Measurements from ENCODE around the gene TOMM22. TPM values are rescaled to one million over a fixed set of nuclear protein-coding genes. Genes with fewer than 3 reads are reported as not detected.

The TOMM22 gene
- polyA plus RNA-seq, 2 of the 4 experiments (the other 2 are of a cell fraction) = 63.2 to 68.4 TPM

GRCh38 chr22:38689651-38690050 is 7.9 kb downstream of the TOMM22 start:
- no peak overlapping the region for H3K27ac ChIP-seq
- TF ChIP-seq HEYL (CRISPR knock-in tag; IDR thresholded peaks at IDR 0.05) = no peak
- no peak for TF ChIP-seq NR3C1 (IDR thresholded peaks at IDR 0.05)

GRCh38 chr22:38694049-38694448 is 12.3 kb downstream of the TOMM22 start:
- ATAC-seq = no peak
- no peaks in the 10 kb centered on the region for H3K9me3 ChIP-seq
- FAIRE-seq = no peak
- 88% methylated on average over 2 of the region's 2 CpGs for WGBS (ENCODE audit: missing lambda C conversion rate)
- H3K27ac ChIP-seq = no peak overlapping the region
- peaks cover 45% of the 10 kb centered on the region for H3K4me1 ChIP-seq
- ChIA-PET POLR2A (no interaction called here), CTCF (no interaction called here)
- no peak overlapping the region for H3K4me3 ChIP-seq
- no peak overlapping the region for H3K4me2 ChIP-seq
- TF ChIP-seq RAD21 (conservative IDR thresholded peaks at IDR 0.05 in 1 of 2, IDR thresholded peaks at IDR 0.05 in 1 of 2) = no peak
- TF ChIP-seq BHLHE40 (IDR thresholded peaks at IDR 0.05; ENCODE audit: low read depth, low read length) = no peak
- TF ChIP-seq EHF (CRISPR knock-in tag; IDR thresholded peaks at IDR 0.05) = no peak
- TF ChIP-seq KDM5A (IDR thresholded peaks at IDR 0.05) = no peak
- no peak for TF ChIP-seq MAX (IDR thresholded peaks at IDR 0.05)
- no peak for TF ChIP-seq EHMT2 (IDR thresholded peaks at IDR 0.05; ENCODE audit: low read depth)
- no peak for DNase-seq (ENCODE audit: low read depth in 1 of 2, low spot score in 1 of 2)

More at GRCh38 chr22:38689651-38690050, 7.9 kb downstream of the TOMM22 start:
- WGBS (ENCODE audit: missing lambda C conversion rate) = 75% methylated on average over 1 of the region's 1 CpG
- POLR2A ChIA-PET = no interaction called here
- DNase-seq (ENCODE audit: low read depth in 1 of 2, low spot score in 1 of 2) (no peak), FAIRE-seq (no peak), ATAC-seq (no peak)
- H3K4me3 ChIP-seq = no peak overlapping the region
- CTCF ChIA-PET = interaction anchor here (0.6 to 3.8 kb wide), 3 partner anchors 7 to 237 kb away, joined by 3 to 23 read pairs (median 3); partner anchors contain the start of gene TOMM22
- H3K4me1 ChIP-seq = peaks cover 1% of the 10 kb centered on the region; the same call in 2 of the 3 replicates
- no peaks in the 10 kb centered on the region for H3K9me3 ChIP-seq
- no peak overlapping the region for H3K4me2 ChIP-seq

GRCh38 chr22:38694940-38695339 is 13.2 kb downstream of the TOMM22 start:
- WGBS (ENCODE audit: missing lambda C conversion rate) = 44% methylated on average over 3 of the region's 3 CpGs
- FAIRE-seq = no peak
- Histone ChIP-seq H3K4me2 (peak overlapping the region; percentile 25; the same call in 1 of the 3 replicates), H3K4me1 (peaks cover 50% of the 10 kb centered on the region), H3K4me3 (no peak overlapping the region), H3K9me3 (no peaks in the 10 kb centered on the region), H3K27ac (no peak overlapping the region)
- ATAC-seq = no peak; a peak in 1 of 6 replicates
- peak in 1 of 2 experiments; percentile 52 for DNase-seq (ENCODE audit: low read depth in 1 of 2, low spot score in 1 of 2)
- TF ChIP-seq KDM5A (IDR thresholded peaks at IDR 0.05) = no peak
- no peak for TF ChIP-seq USF2 (IDR thresholded peaks at IDR 0.05)
- TF ChIP-seq EHMT2 (IDR thresholded peaks at IDR 0.05; ENCODE audit: low read depth) = no peak
- no peak for TF ChIP-seq RARB (CRISPR knock-in tag; IDR thresholded peaks at IDR 0.05)
- no peak for TF ChIP-seq BHLHE40 (IDR thresholded peaks at IDR 0.05; ENCODE audit: low read depth, low read length)
- TF ChIP-seq BCL3 (IDR thresholded peaks at IDR 0.05) = no peak
- no peak for TF ChIP-seq SREBF2 (IDR thresholded peaks at IDR 0.05)
- TF ChIP-seq KDM1A (IDR thresholded peaks at IDR 0.05; ENCODE audit: low read depth) = no peak
- no peak for TF ChIP-seq JUN (IDR thresholded peaks at IDR 0.05)
- TF ChIP-seq NFE2L2 (conservative IDR thresholded peaks at IDR 0.05; ENCODE audit: low read length) = no peak
- TF ChIP-seq ELK1 (IDR thresholded peaks at IDR 0.05; ENCODE audit: low read depth, low read length) = no peak
- no peak for TF ChIP-seq FOSL2 (IDR thresholded peaks at IDR 0.05)
- no peak for TF ChIP-seq FOSL2 (CRISPR knock-in tag; IDR thresholded peaks at IDR 0.05)
- TF ChIP-seq EHF (CRISPR knock-in tag; IDR thresholded peaks at IDR 0.05) = no peak
- no peak for TF ChIP-seq HDAC2 (IDR thresholded peaks at IDR 0.05)
- TF ChIP-seq CHD4 (IDR thresholded peaks at IDR 0.05; ENCODE audit: borderline replicate concordance) = no peak
- no peak for TF ChIP-seq HOXA7 (CRISPR knock-in tag; IDR thresholded peaks at IDR 0.05)
- no peak for TF ChIP-seq REST (IDR thresholded peaks at IDR 0.05)
- no peak for TF ChIP-seq EP300 (IDR thresholded peaks at IDR 0.05)
- no peak for TF ChIP-seq FOXS1 (CRISPR knock-in tag; IDR thresholded peaks at IDR 0.05)
- CTCF ChIA-PET = interaction anchor here (5.6 kb wide), 1 partner anchor 13 kb away, joined by 47 read pairs; the partner anchor contains the start of gene TOMM22
- POLR2A ChIA-PET = interaction anchor here (2.9 kb wide), 1 partner anchor 13 kb away, joined by 15 read pairs; the partner anchor contains the start of gene TOMM22

Data from A549 (cell line).